PFSK-1 (cell line): ENCODE data around the gene VSIG1.

Experiments used
- FOXP2 ChIP-seq: optimal IDR thresholded peaks from 2 replicates; pipeline ENCODE3; 2011; ENCODE audit warnings: borderline replicate concordance, control low read depth, inconsistent platforms; ENCODE audit not compliant: insufficient read depth; ENCODE audit errors: extremely low read length, extremely low read depth
- POLR2AphosphoS5 ChIP-seq: IDR thresholded peaks from 2 replicates; pipeline ENCODE4 v1.6.1; 2012; ENCODE audit warnings: low read depth, mild to moderate bottlenecking, control low read depth, low read length, moderate library complexity
- SIN3A ChIP-seq: IDR thresholded peaks from 2 replicates; pipeline ENCODE4 v1.6.1; 2012; ENCODE audit warnings: mild to moderate bottlenecking, low read length, moderate library complexity, borderline replicate concordance; ENCODE audit not compliant: insufficient read depth
- TAF1 ChIP-seq: IDR thresholded peaks from 2 replicates; pipeline ENCODE4 v1.6.1; 2012; ENCODE audit warnings: low read length, control low read depth, borderline replicate concordance; ENCODE audit not compliant: insufficient read depth

- TF ChIP-seq POLR2AphosphoS5 (no peak), FOXP2 (no peak), TAF1 (no peak), SIN3A (no peak)
These were observed 25.4 kb upstream of the VSIG1 start for GRCh38 chrX:108019382-108019875.
